GM12873 (cell line): ENCODE measurements around the gene TSLP.

ENCODE experiments used
- TF ChIP-seq, protein P1 (sequence below): IDR thresholded peaks from 2 replicates; pipeline ENCODE4 v1.5.1; 2012; ENCODE audit warnings: low read depth, mild to moderate bottlenecking, moderate library complexity, low read length, control low read depth; ENCODE audit not compliant: insufficient read depth; ENCODE audit errors: missing control alignments

The TSLP gene

DNA sequence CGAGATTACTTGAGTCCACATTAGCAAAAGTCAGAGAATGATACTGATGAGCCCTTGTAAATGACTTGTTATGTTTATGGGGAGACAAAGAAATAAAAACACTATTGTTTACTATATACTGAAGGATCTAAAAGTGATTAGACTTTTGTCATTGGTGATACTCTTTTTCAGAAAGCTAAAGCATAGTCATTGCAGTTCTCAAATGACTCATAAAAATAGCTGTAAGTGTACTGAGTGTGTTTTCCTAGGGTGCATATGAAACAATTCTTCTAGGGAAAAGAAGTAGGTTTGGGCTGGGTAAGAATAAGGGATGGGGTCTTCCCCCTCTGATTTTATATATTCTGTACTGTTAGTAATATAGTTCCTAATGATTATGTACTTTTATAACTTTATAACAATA, 53.3 kb downstream of the TSLP start:
- TF ChIP-seq, protein P1, sequence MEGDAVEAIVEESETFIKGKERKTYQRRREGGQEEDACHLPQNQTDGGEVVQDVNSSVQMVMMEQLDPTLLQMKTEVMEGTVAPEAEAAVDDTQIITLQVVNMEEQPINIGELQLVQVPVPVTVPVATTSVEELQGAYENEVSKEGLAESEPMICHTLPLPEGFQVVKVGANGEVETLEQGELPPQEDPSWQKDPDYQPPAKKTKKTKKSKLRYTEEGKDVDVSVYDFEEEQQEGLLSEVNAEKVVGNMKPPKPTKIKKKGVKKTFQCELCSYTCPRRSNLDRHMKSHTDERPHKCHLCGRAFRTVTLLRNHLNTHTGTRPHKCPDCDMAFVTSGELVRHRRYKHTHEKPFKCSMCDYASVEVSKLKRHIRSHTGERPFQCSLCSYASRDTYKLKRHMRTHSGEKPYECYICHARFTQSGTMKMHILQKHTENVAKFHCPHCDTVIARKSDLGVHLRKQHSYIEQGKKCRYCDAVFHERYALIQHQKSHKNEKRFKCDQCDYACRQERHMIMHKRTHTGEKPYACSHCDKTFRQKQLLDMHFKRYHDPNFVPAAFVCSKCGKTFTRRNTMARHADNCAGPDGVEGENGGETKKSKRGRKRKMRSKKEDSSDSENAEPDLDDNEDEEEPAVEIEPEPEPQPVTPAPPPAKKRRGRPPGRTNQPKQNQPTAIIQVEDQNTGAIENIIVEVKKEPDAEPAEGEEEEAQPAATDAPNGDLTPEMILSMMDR: no peak

GRCh38 chr5:111126896-111127295, 55.4 kb downstream of the TSLP start:
- TF ChIP-seq, protein P1: no peak
